ENCODE data around the gene ATG3.

- TF ChIP-seq CREB1 (CRISPR knock-in tag; IDR thresholded peaks at IDR 0.05): no peak
- peak; percentile 71 for TF ChIP-seq CTCF (IDR thresholded peaks at IDR 0.05)
Observed at GRCh38 chr3:112519424-112520001, 42.2 kb downstream of the ATG3 start.
